Kasumi-1 (cell line): ENCODE results near the gene C19orf73.
"Not testable (repeated sequence)": the region's sequence is repeated elsewhere in the genome, so short reads cannot be mapped to it uniquely, and the experiment has no call there.

ENCODE experiments used
- DNase-seq, 2 experiments: peaks; one replicate each; lab custom pipeline; 2025; lab: John Stamatoyannopoulos, UW

The C19orf73 gene

DNA sequence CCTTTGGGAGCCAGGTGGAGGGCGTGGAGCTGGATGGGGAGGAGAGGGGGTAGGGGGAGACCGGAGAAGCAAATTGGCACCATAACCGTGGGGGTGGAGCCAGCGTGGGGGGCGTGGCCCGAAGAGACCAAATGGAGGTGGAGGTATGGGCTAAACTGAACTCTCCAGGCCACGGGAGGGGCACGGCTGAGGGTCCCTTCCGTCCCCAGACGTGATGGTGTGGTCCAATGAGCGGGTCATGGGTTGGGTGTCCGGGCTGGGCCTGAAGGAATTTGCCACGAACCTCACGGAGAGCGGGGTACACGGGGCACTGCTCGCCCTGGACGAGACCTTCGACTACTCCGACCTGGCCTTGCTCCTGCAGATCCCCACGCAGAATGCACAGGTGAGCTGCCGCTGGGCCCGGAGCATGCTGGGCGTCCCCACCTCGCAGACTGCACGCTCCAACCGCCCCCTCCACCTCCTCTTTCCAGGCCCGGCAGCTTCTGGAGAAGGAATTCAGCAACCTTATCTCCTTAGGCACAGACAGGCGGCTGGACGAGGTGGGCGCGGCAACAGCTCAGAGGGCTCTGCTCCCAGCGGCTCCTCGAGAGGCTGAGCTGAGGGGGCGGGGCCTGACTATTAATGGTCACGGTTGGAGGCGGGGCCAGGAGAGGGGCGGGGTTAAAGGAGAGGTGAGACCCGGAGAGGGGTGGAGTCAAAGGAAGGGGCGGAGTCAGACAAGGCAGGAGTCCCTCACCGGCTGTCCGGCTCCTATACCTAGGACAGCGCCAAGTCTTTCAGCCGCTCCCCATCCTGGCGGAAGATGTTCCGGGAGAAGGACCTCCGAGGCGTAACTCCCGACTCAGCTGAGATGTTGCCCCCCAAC is 30.1 kb upstream of the C19orf73 start:
- peak; percentile 92 to 95 for DNase-seq

DNA sequence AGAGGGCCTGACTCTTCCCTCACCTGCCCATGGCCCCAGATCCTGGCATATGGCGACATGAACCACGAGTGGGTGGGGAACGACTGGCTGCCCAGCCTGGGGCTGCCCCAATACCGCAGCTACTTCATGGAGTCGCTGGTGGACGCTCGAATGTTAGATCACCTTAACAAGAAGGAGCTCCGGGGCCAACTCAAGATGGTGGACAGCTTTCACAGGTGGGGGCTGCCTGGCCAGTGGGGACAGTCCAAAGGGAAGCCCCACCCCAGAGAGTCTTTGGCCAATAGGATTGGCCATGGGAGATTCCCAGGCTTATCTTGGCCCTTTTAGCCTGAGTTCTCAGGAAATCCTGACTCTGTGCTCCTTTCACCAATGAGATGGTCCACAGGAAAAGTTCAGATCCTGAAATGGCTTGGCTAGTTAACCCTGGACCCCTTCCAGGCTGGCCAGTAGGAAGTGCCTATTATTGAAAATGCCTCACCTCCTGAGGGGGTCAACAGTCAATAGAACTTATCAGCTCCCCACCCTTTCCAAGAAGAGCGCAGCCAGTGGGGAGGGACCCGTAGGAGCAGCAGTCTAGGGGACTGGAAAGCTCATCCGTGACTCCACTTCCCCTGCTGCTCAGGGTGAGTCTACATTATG is 29.2 kb upstream of the C19orf73 start:
- DNase-seq = no peak

DNA sequence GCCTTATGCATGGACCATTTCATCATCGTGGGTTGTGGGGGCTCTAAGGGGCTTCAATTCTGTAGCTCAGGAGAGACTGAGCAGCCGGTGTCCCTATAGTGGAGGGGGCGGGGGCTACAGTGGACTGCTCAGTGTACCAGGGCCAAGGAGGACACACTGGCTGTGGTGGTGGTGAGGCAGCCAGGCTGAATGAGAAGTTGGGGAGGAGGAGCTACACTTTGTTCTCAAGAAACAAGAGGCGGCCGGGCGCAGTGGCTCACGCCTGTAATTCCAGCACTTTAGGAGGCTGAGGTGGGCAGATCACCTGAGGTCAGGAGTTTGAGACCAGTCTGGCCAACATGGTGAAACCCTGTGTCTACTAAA is 27.4 kb upstream of the C19orf73 start:
- not testable (repeated sequence) for DNase-seq

DNA sequence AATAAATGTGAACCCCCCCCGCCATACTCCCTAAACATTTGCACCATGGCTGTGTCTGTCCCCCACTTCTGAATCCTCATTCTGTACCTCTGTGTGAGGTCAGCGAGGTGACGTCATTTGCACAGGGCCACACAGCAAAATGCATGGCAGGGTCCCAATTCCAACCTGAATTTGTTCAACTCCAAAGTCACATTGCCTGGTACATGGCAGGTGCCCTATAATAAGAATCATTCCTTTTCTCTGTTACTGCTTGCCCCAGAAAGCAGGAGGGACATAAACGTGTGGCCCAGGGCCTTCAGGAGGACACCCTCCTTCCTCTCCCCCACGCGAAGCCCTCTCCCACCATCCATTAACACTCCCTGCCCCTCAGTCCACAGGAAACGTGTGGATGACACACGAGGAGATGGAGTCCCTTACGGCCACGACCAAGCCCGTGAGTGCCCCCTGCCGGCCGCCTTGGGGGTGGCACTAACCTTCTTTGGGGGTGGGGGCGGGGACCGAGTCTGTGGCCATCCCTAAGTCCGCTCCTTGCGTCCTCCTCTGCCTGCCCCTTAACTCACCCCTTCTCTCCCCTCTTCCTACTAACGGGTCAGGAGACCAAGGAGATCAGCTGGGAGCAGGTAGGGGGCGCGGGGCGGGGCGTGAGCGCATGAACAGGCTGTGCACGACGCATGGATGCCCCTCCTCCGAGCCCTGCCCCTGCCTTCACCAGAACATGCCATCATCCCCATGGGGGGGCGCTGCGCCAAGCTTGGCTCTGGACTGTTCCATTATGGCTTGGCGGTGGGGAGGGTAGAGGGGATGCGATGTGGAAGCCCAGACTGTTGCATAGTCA is 26.8 kb upstream of the C19orf73 start:
- peak; percentile 83 for DNase-seq

DNA sequence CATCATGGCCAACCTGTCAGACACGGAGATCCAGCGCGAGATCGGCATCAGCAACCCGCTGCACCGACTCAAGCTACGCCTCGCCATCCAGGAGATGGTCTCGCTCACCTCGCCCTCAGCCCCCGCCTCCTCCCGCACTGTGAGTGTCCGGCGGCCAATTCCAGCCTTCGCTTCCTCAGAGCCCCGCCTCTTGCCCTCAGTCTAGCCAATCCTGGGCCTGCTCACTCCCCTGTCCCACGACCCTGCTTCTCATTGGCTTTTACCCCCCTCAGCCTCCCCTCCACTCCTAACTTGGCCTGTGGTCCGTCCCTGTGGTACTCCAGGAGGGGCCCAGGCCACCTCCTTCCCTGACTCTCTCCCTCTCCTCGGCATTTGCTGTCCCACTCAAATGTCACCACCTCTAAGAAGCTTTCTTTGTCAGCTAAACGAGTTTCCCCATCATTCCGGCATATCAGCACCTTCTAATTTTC is 24.0 kb upstream of the C19orf73 start:
- no peak for DNase-seq

DNA sequence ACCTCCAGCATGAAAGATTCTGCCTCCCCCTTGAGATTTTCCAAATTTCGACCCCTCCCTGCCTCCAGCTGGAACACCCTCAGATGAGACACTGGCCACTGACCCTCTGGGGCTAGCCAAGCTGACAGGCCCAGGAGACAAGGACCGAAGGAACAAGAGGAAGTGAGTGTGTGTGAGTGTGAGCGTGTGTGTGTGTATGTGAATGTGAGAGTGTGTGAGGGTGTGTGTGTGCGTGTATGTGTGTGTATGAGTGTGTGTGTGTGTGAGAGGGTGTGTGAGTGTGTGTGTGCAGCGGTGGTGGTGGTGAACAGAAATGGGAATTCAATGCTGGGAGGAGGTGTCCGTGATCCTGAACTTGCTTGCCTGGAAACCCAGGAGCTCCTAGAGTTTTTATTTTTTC is 22.4 kb upstream of the C19orf73 start:
- no peak for DNase-seq

DNA sequence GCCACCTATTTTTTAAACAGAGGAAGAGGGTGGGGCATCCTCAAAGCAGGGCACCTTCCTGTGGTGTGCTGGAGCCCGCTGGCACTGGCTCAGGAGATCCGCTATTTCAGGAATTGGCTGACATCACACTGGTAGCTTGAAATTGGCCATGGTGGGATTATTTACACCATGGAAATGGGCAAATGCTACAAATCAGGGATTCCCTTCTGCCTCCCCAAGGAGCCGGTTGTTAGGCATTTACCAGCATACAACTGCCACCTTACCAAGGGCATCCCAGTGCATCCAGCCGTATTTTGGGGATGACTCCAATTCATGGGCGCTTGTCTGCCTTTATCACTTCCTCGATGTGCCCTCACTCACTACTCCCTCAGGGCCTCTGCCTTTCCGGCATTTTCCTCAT is 22.0 kb upstream of the C19orf73 start:
- no peak for DNase-seq

DNA sequence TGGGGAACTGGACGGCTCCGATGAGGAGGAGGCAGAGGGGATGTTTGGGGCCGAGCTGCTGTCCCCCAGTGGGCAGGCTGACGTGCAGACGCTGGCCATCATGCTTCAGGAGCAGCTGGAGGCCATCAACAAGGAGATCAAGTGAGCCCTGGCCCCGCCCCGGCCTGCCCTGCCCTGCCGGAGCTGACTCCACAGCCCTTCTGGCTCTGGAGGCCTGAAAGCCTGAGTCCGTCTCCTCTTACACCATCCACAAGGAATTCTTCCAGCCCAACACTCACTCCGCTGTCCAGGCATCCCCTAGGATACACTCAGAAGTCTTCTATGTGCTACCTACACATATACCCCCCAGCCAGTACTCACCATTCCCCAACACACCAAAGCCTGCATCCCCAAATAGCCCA is 17.8 kb upstream of the C19orf73 start:
- no peak for DNase-seq

DNA sequence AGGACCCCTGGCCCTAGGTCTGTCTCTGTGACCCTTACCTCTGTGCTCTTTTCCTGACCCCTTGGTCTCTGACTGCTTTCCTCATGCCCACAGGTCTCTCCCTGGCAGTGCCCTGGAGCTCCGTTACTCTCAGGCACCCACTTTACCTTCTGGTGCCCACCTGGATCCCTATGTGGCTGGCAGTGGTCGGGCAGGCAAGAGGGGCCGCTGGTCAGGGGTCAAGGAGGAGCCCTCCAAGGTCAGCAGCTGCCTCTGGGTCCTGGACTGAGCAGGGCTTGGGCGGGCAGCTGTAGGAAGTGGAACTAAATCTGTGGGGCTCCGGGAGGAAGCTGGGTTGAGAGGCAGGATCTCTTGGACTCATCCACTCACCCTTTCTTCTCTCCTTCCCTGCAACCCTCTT is 16.7 kb upstream of the C19orf73 start:
- no peak for DNase-seq

DNA sequence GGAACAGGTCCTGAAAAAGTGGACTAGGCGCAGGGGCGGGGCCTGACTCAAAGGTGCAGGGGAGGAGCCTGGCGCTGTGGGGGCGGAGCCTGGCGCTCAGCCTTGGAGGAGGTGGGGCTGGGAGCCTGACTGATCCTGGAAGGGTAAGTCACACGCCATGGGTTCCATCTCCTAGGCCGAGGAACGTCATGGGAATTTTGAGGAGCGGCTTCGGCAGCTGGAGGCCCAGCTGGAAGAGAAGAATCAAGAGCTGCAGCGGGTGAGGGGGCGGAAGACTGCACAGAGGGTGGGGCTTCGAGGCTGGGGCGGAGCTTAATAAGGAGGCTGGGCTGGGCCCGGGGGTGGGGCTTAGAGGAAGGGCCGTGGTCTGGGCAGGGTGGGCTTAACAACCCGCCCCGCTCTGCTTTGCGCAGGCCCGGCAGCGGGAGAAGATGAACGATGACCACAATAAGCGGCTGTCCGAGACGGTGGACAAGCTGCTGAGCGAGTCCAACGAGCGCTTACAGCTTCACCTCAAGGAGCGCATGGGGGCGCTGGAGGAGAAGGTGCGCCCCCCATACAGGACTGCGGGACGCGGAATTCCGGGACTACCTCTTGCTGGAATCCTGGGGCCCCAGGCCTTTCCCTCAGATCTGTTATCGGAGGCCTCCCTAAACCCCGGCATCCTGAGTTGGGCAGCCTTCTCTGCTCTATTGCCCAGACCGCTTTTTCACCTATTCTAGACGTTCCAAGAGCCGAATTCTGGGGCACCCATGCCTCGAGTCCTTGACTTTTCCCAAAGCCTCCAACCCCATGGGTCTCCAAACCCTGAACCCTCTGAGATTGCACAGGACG is 14.9 kb upstream of the C19orf73 start:
- DNase-seq = no peak

DNA sequence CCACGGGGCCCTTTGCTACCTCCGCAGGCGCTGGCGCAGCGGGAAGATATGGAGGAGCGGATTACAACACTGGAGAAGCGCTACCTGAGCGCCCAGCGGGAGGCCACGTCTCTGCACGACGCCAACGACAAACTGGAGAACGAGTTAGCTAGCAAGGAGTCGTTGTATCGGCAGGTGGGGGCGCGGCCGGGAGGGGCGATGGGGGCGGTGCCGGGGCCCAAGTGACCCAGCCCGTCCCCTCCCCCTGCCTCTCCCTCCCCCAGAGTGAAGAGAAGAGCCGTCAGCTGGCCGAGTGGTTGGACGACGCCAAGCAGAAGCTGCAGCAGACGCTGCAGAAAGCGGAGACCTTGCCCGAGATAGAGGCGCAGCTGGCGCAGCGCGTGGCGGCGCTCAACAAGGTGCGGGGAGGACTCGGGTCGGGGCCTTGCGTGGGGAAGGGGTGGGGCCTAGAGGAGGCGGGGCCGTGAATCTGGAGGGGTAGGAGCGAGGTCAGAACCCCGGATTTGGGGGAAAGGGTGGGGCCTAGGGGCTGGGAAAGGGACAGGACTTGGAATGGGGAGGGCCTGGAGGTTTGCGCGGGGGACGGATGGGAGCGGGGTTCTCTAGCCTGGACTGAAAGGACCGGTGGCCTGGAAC is 14.1 kb upstream of the C19orf73 start:
- DNase-seq = no peak

DNA sequence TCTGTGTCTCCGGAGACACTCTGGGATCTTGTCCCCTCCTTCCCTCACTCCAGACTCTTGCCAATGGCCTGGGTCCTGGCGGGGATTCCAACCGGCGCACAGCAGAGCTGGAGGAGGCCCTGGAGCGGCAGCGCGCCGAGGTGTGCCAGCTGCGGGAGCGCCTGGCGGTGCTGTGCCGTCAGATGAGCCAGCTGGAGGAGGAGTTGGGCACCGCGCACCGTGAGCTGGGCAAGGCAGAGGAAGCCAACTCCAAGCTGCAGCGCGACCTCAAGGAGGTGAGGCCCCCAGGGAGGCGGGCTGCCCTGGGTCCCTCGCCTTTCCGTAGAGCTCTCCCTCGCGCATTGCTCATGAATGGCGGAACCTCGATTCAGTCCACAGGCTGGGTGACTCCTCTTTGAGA is 11.4 kb upstream of the C19orf73 start:
- no peak for DNase-seq

DNA sequence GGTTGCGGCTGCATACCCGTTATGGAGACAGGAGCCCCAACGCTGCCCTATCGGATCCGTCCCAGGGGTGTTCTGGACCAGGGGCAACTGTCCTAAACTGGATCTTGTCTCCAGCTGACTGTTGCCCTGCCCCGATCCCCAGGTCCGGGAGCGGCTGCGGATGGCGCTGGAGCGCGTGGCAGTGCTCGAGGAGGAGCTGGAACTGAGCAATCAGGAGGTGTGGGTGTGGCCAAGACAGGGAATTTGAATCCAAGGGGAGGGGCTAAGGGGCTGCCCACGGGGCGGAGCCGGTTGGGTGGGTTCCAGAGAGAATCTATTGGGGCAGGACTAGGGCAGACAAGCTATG is 10.3 kb upstream of the C19orf73 start:
- no peak for DNase-seq

DNA sequence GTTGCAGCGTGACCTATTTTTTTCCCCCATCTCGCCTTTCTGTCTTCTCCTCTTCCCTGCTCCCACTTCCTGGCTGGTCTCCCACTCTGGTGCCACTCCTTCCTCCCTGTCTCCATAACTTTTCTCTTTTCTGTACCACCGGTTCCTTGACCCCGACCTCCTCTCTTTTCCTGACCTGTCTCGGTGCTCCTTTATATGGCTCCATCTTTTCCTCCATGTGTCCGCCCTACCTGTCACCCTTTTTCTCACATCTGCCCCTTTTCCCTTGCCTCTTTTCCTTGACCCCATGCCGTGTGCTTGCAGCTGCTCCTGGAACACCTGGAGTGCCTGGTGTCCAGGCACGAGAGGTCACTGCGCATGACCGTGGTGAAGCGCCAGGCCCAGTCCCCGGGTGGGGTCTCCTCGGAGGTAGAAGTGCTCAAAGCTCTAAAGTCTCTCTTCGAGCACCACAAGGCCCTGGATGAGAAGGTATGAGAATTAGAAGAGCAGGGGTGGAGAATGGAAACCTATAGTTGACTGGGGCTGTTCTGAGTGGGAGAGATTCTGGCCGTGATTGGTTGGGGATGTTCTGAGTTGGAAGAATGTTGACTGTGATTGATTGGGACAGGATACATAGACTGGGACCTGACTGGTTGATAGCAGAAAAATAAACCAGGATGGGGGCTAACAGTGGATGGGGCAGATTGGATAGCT is 9.7 kb upstream of the C19orf73 start:
- no peak for DNase-seq

DNA sequence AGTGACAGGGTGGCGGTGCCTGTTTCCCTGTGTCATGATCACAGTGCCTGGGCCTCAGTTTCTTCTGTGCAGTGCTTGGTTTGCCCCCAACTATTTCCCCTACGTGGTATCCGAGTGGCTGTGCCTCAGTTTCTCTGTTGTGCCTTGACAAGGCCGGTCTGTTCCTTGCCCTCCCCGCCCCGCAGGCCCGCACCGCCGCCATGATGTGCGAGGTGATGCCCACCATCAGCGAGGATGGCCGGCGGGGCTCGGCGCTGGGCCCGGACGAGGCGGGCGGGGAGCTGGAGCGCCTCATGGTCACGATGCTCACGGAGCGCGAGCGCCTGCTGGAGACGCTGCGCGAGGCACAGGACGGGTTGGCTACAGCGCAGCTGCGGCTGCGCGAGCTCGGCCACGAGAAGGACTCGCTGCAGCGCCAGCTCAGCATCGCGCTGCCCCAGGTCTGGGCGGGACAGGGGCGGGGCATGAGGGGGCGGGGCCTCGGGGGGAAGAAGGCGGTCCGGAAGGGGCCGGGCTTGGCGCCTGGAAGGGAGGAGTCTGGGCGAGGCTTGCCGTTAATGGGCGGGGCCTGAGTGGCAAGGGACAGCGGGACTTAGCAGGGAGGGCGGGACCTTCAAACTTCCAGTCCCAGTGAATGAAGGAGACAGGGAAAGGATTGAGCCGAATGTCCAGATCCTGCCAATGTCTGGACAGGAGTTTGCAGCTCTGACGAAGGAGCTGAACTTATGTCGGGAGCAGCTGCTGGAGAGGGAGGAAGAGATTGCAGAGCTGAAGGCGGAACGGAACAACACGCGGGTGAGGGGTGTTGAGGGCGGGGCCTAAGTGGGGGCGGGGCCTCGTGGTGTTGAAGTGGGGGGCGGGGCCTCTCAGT is 9.0 kb upstream of the C19orf73 start:
- DNase-seq = peak; percentile 88 to 90

DNA sequence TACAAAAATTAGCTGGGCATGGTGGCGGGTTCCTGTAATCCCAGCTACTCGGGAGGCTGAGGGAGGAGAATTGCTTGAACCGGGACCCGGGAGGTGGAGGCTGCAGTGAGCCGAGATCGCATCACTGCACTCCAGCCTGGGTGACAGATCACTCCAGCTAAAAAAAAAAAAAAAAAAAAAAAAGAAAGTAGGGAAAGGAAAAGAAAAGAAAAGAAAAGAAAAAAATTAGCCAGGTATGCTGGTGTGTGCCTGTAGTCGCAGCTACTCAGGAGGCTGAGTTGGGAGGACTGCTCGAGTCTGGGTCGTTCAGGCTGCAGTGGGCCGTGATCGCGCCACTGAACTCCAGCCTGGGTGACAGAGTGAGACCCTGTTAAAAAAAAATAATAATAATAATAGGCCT is 8.3 kb upstream of the C19orf73 start:
- not testable (repeated sequence) for DNase-seq

DNA sequence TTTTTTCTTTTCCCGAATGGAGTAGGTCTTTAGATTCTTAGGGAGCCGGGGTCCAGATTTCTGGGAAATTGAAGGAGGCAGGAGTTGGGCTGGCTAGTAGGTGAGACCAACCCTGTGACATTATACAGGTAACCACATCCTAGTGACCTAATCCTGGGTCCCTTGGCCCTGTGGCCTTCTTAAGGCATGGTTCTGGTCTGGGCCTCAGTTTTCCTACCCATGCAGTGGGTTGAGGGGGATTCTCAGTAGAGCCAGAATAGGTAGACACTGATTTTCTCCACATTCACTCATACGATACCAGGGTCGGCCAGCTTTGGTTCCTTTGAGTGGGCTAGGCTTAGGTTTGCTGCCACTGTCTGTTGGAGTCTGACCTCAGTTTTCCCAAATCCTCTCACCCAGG is 7.6 kb upstream of the C19orf73 start:
- no peak for DNase-seq

DNA sequence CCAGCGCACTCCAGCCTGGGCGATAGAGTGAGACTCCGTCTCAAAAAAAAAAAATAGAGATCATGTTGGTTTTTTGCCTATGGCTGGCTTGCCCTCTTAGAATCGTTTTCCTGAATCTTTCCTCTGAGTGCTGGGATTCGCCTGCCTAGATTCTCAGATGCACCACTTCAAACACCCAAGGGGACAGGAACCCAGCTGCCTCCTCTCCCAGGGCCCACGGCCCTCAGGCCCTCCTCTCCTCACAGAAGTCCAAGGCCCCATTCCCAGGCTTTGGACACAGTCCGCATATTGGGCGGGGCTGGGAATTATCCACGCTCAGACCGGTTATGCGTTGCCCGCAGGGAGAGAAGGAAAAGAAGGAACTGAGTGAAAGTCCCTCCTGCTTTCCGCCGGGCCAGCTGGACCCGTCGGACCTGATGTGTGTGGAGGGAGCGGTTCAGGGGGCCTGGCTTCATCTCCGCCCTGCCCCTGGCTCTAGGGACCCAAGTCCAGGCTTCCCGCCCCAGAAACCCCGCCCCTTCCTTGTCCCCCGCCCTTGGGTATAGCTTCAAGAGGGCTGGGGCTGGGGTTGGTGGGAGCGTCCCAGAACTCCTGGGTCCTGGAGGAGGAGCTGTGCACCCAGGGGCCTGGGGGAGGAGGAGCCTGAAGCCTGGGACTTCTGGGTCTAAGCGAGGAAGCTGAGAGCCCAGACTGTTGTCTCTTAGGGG is 6.2 kb upstream of the C19orf73 start:
- DNase-seq = no peak

DNA sequence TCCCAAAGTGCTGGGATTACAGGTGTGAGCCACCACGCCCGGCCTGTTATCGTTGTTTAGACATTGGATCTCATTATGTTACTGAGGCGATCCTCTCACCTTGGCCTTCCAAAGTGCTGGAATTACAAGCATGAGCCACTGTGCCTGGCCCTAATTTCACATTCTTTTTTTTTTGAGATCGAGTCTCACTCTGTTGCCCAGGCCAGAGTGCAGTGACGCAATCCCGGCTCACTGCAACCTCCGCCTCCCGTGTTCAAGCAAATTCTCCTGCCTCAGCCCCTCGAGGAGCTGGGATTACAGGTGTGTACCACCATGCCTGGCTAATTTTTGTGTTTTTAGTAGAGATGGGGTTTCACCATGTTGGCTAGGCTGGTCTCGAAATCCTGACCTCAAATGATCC is 4.3 kb upstream of the C19orf73 start:
- DNase-seq = not testable (repeated sequence)
